GM21367 (cell line): ENCODE measurements around the gene KCNG2.

Experiments
- ATAC-seq: cut with Tn5 transposase; IDR thresholded peaks from one replicate; pipeline ENCODE4 v1.9.1; 2021; ENCODE audit not compliant: unreplicated experiment

Gene KCNG2

DNA sequence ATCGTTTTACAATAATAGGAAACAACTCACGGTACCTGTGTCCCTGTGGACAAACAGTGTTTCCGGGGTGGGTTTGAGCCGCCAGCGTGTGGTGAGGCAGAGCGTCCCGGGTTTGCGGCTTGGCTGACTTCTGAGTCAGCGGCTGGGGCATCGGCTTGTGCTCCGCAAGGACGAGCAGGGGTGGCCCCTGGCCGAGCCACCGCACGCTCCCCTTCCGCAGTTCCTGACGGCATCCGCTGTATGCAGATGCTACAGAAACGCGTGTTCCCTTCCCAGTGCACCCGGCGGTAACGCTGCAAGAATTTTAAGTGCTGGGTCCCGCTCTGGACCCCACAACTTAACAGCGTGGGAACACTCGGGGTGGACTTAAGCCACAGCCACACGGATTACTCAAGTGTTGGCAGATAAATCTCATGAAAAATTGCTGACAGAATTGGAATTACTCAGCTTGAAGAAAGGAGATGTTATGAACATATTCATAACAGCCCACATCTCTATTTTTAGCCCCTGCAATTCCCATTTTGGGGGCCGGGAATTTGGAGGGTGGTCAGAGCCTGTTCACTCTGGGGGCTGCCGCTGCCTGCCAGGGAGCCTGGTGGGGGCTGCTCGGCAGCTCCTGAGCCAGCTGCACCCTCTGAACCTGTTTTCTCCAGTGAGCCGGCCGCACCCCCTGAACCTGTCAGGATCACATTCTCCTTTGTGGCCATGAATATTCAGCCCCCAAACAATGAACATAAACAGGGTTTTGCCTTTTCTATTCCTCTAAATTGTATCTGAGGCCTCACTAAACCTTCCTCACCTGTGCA lies 12.6 kb upstream of the KCNG2 start:
- no peak for ATAC-seq

DNA sequence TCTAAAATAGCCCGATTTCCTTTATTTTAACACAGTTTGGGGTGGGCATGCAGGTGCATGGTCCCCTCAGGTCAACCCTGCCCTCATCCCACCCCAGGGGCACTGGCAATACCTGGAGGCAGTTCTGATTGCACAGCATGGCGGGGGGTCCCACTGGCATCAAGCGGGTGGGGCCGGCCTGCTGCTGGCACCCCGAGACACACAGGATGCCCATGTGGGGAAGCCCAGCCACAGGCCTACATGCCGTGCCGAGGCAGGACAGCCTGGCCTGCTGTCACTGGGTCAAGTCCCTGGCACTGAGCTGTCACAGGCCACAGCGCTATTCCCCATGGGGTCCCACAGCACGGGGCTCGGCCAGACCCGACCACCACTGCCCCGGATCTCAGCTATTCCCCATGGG lies 11.9 kb upstream of the KCNG2 start:
- ATAC-seq, result no peak

DNA sequence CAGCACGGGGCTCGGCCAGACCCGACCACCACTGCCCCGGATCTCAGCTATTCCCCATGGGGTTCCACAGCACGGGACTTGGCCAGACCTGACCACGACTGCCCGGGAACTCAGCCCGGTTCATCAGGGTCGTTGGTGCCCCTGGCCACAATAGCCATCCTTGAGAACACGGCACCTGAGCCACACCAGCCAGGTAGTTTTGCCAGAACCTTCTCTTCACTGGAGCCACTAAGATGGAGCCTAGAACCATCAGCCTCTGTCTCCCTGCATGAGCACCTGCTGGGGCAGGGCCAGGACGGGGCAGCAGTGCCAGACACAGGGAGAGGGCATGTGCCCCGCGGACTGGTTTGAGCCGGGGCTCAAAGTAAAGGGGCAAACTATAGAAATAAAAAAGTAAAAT lies 11.4 kb upstream of the KCNG2 start:
- no peak for ATAC-seq

DNA sequence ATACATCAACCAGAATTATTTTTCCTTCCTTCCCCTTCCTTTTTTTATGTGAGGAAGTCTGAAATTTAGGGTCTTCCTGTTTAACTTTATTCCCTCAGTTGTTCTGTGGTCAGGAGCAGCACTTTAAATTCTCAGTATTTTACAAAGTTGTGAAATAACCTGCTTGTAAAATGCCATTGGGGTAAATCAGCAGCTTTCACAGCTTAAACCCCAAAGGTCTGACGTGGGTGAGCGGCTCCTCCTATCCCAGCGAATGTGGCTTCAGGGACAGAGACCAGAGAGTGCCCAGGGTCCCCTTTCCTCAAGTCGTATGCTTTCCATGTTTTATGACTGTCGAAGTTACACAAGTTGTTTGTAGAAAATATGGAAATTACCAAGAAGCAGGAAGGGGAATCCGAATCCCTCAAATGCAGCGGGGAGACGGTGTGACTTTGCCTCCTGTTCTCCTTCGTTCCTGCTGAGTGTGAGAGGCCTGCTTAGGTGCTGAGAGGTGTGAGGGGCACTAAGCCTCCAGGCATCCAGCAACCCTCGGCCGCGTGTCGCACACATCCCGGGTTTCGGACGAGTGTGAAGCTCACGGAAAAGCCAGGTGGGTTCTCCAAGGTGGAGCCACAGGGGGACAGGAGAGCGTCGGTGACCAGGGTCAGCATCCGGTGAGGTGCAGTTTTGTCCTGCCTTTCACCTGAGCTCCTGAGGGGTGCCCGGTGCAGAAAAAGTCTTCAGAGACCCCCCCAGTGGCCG lies 10.8 kb upstream of the KCNG2 start:
- no peak for ATAC-seq

DNA sequence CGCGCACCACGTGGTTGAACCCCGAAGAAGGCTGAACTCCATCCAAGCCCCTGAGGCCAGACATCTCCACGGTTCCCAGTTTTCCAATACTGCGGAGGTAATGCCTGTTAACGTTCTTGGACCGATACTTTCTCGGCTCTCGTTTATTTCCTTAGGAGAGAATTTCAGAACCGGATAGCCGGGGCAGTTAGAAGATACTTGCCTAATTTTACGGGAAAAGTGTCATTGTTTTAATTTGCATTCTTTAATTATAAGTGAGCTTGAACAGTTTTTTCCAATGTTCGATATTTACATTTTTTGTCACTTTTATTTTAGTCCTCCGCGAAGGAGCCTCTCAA lies 10.2 kb upstream of the KCNG2 start:
- no peak for ATAC-seq

DNA sequence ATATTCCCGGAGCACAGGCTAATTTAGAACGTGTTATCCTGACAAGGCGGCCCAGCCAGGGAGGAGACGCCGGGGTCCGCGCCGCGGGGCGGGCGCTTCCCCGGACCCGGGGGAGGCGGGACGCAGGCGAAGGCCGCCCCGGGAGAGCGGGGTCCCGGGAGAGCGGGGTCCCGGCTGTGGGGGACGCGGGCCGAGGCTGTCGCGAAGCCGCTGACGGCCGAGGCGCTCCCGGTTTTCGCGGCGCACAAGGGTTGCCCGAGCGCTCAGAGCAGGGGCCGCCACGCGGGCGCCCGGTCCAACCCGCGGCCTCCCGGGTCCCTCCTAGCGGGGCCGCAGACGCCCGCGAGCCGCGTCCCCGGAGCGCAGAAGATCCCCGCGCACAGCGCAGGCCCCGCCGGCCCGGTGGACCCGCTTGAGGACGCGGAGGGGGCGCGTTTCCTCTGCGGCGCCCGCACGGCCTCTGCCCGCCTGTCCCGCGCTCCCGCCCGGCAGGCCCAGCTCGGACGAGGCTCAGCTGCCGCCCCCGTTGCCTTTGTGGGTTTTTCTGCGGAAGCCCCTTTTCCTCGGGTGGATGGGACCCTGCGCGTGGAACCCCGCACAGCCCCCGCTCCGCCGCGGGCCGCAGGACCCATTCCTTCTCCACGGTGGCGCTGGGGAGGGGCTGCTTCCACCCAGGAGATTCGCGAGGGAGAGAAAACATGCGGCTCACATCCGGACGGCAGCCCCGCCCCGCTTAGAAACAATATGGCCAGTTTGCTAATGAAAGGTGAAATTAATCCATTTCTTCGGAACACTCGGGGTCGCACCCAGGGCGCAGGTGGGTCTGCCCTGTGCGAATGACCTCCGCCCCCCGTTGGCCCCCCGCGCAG lies 9.6 kb upstream of the KCNG2 start:
- ATAC-seq, result no peak

DNA sequence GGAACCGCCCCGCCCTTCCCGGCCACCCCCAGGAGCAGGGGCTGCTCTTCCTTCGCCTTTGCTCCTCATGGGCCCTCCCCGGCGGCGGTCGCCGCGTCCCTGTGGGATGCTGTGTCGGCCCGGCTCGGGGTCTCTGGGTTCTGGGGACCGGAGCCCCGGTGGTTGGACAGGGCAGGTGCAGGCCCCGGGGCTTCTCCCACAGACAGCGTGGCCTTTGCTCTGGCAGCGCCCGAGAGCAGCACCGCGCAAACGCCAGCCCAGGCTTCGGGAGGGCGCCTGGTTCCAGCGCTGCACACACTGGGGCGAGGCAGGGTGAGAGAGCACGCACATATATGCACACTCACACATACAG lies 9.0 kb upstream of the KCNG2 start:
- no peak for ATAC-seq

DNA sequence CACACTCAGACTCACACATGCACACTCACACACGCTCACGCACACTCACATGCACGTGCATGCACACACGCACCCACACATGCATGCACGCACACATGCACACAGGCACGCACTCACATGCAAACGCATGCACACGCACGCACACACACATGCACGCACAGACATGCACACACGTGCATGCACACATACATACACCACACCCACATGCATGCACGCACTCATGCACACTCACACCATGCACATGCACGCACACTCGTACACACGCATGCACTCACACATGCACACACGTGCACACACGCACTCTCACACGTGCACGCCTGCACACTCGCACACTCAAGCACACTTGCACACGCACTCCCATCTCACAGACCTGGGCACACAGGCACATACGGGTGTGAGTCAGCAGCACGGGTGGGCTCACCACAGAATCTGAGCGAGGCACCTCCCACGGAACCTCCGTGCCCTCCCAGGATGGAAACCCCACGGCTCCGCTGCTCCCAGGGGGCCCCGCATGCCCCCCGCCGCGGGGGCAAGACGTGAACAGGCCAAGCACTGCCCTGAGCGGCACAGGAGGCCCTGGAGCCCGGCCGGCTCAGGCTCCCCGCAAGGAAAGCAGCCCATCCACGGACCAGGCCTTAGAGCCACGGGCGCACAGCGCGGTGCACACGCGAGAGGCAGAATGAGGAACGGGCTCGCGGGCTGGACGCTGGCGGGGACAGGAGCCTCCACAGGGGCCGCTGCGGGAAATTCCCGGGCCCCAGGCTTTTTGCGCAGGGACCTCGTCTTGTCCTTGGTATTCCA lies 8.4 kb upstream of the KCNG2 start:
- no peak for ATAC-seq

DNA sequence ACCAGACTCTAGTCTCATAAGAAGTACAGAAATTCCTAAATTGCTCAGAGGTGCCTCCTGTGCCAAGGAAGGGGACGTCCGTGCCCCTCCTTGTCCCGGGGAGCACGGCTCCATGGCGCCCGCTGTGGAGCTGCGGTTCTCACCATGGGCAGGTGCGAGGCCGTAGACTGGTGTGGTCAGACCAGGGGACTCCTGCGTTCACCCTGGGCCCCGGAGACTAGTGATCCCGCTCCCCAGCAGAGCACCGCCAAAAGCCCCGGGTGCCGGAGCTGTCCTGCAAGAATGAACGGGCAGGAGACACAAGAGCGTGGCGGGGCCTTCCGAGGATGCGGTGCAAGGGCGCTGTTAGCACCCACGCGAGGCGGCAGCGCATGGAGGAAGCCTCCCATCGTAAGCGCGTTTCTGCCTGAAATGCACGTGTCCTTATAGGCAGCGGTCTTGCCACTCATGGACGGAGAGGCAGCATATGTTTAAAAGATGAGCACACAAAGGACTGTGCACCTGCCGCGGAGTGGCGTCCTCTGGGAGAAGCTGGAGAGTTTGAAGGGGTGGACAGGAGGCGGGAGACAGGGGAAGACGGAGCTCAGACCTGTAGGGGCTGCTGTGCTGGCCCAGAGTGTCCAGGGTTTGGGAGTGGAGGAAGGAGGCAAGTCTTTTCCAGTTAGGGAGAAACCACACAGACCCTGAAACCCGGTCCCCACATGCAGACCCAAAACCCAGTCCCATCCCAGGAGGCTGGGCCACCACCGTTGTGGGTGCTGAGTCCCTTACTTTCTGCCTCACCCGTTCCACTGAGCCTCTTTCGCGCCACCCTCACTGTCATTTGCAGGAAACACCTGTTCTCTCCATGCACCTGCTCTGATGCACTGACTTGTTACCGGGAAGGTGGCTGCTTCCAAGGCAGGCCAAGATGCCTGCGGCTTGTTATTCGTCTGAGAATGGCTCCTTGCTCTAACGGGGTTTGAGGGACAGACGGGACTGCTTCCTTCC lies 7.5 kb upstream of the KCNG2 start:
- ATAC-seq, result no peak

DNA sequence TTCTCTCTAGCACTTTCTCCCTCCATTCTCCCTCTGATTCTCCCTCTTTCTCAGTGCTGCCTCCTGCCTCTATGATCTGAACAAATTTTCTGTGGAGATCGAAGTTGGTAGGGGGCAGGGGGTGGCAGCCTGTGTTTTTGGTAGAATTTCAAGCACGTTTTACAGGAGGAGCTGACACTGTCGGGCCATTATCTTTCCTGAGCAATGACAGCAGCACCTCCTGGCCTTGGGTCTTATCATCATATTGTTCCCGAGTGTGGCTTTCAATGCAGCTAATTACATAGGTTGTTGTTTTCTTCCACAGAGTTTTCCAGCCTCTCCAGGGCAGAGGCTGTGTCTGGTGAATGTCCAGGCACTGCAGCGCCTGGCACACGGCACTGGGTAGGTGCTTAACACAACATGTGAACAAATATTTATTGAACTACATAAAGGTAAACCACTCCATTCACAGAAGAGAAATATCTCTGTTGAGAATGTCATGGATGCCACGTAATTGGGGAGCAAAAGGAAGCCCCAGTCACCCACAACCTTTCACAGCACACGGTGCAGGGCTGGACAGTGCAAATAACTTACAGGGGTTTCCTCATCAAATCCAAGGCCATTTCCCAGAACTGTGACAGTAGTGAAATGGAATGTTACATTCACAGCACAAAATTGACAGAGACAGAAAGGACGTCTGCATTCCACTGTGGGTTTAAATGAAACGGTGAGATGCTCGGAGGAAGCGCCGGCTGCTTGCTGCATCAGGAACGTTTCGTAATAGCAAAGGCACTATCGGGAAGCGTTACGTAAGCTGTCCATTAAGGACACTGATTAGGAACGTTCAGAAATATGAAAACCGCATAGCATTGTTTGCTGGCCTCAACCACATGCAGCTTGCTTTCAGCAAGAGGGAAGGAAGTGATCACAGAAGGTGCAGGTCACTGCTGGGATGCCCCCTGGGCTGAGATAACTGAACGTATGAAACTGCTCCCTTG lies 6.5 kb upstream of the KCNG2 start:
- ATAC-seq, result no peak

DNA sequence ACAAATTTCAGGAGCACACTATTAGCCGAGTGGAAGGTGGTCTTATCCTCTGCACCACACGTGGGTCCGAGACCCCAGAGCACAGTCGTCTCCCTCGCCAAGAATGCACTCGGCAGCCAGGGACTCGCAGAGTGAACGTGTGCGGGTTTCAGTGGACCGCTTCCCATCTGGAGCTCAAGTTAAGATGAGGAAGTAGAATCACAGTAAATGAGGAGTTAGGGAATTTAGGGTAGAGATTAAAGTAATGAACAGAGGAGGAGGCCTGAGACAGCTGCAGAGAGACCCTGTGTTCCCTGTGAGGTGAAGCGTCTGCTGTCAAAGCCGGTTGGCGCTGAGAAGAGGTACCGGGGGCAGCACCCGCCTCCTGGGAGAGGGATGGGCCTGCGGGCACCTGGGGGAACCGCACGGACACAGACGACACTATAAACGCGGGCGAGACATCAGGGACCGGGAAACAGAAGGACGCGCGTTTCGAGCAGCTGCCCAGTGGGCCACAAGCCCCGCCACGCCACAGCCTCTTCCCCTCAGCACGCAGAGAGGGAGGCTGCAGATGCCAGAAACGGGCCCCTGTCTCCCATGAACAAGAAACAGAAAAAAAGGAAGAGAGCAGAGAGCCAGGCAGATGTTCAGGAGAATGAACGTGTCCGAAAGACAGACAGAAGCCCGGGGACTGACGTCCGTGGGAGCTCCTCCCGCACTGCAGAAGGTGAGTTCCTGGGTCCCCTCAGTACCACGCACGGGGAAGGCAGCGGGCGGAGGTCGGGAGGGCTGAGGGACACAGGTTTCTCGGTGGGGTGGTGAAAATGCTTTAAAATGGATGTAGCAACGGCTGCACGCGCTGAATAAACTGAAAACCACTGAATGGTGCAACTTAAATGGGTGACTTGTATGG lies 5.4 kb upstream of the KCNG2 start:
- no peak for ATAC-seq

DNA sequence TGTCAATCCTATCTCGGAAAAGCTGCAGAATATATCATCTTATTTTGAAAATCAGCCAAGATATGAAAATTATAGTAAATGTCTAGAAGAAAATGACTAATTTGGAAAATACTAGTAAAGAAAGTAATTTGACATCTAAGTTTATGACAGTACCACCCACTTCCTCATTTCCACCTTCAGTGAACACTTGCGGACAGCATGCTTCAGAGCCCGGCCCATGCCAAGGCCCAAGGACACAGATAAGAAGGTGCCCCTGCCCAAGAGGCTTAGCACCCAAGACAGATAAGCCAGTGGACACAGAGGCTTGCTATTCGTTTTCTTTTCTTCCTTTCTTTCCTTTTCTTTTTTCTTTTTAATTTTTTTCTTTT lies 4.8 kb upstream of the KCNG2 start:
- peak; percentile 58 for ATAC-seq

DNA sequence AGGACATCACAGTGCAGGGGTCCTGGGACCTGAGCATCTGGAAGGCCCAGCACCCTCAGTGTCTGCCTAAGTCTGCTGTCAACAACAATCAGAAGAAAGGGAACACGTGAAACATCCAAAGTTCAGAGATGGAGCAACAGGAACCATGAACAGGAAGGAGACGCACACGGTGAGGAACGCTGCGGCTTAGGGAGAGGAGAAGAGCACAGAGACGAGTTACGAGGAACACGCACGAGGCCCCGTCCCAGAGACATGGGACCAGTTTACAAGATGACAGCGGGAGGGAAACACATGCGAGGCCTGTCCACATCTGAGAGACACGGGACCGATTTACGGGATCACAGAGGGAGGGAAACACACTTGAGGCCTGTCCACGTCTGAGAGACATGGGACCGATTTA lies 2.9 kb upstream of the KCNG2 start:
- no peak for ATAC-seq

DNA sequence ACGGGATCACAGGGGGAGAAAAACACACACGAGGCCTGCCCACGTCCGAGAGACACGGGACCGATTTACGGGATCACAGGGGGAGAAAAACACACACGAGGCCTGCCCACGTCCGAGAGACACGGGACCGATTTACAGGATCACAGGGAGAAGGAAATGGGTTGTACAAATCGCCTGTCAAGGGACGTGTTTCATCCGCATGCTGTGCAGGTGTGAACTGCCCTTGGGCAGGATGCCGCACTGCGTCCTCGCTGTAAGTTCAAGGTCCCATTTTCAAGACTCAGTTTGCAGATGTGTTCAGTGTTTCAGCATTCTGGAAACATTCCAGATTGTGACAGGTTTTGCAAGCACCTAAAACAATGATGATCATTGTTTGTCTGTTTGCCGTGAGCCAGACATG lies 2.3 kb upstream of the KCNG2 start:
- no peak for ATAC-seq

DNA sequence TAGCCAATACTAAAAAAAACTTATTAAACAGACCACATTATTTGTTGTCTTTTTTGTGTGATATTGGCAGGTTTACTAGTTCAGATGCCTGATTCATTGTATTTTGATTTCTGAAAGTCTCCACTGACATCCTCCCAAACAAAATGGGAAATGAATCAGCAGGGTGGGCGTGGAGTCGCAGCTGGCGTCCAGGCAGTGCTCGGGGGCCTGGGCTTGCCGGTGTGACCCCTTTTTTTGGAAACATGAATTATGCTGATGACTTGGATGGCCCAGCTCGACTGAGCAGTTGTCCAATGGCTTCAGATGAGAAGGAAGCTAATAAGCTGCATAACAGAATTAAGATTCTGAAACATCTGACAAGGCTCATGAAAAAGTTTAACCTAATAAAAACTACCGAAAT lies 1.7 kb upstream of the KCNG2 start:
- no peak for ATAC-seq

DNA sequence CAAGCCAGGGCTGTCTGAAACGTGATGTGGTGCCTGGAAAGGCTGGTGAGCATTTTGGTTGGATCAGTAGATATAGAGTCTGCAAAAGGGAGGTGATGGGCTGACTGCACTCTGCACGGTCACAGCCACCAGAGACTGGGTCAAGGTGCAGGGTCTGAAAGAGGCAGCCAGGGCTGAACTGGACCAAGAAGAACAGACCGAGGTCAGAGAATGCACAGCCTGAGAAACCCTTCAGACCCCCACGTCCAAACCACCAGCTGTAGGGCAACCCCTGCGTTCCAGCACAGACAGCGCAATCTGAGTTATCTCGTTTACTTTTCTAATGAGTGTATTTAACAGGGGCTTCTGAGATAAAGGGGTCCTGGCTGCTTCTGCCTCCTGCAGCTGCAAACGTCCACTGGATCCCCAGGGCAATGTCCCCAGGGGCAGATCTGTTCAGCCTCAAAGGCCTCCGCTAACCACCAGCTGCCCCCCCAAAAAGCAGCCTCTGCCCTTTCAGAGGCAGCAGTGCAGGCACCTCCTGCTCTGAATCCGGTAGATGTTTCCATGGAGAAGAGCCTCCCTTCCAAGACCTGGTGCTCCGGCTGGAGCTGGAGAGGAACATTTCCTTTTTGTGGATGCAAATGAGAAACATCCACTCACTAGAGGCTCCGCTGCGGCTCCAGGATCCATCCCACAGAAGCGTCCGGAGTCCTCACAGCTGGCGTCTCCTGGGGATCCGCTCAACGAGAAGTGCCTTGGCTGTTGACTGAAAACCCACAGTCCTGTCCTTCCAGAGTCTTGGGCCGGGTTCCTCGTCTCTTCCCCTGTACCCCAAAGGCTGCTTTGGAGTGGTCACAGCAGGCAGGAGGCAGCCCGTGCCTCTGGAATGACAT lies 970 bp upstream of the KCNG2 start:
- ATAC-seq, result no peak
